Measurements from ENCODE around the gene TAS1R3.

Gene TAS1R3

DNA sequence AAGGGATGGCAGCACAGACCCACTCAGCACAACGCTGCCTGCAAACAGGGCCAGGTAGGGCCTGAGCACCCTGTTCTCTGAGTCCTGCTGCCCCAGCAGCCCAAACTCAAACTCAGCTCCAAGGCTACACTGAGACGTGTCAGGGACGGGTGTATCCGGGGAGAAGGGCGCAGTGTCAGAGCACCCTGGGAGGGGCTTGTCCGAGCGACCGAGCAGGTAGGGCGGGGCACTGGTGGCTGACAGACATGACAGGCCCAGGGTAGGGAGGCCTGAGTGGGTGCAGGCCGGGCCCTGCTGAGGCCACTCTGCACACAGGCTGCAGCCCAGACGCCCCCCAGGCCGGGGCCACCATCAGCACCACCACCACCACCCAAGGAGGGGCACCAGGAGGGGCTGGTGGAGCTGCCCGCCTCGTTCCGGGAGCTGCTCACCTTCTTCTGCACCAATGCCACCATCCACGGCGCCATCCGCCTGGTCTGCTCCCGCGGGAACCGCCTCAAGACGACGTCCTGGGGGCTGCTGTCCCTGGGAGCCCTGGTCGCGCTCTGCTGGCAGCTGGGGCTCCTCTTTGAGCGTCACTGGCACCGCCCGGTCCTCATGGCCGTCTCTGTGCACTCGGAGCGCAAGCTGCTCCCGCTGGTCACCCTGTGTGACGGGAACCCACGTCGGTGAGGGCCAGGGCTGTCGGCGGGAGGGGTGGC, 45.3 kb upstream of the TAS1R3 start:
- H3K27ac ChIP-seq (replicated peaks) = no peak overlapping the region
- no peak for DNase-seq (ENCODE audit: low read depth in 1 of 2, low spot score in 1 of 2)
- TF ChIP-seq GABPA (IDR thresholded peaks at IDR 0.05; ENCODE audit: low read depth) (no peak), SPI1 (IDR thresholded peaks at IDR 0.05; ENCODE audit: borderline replicate concordance, low read depth) (no peak), POLR2AphosphoS5 (IDR thresholded peaks at IDR 0.05; ENCODE audit: low read depth) (no peak)
- TF ChIP-seq, protein P1, sequence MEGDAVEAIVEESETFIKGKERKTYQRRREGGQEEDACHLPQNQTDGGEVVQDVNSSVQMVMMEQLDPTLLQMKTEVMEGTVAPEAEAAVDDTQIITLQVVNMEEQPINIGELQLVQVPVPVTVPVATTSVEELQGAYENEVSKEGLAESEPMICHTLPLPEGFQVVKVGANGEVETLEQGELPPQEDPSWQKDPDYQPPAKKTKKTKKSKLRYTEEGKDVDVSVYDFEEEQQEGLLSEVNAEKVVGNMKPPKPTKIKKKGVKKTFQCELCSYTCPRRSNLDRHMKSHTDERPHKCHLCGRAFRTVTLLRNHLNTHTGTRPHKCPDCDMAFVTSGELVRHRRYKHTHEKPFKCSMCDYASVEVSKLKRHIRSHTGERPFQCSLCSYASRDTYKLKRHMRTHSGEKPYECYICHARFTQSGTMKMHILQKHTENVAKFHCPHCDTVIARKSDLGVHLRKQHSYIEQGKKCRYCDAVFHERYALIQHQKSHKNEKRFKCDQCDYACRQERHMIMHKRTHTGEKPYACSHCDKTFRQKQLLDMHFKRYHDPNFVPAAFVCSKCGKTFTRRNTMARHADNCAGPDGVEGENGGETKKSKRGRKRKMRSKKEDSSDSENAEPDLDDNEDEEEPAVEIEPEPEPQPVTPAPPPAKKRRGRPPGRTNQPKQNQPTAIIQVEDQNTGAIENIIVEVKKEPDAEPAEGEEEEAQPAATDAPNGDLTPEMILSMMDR (IDR thresholded peaks at IDR 0.05; ENCODE audit: insufficient read depth, low read length) = no peak
- TF ChIP-seq, protein P2, sequence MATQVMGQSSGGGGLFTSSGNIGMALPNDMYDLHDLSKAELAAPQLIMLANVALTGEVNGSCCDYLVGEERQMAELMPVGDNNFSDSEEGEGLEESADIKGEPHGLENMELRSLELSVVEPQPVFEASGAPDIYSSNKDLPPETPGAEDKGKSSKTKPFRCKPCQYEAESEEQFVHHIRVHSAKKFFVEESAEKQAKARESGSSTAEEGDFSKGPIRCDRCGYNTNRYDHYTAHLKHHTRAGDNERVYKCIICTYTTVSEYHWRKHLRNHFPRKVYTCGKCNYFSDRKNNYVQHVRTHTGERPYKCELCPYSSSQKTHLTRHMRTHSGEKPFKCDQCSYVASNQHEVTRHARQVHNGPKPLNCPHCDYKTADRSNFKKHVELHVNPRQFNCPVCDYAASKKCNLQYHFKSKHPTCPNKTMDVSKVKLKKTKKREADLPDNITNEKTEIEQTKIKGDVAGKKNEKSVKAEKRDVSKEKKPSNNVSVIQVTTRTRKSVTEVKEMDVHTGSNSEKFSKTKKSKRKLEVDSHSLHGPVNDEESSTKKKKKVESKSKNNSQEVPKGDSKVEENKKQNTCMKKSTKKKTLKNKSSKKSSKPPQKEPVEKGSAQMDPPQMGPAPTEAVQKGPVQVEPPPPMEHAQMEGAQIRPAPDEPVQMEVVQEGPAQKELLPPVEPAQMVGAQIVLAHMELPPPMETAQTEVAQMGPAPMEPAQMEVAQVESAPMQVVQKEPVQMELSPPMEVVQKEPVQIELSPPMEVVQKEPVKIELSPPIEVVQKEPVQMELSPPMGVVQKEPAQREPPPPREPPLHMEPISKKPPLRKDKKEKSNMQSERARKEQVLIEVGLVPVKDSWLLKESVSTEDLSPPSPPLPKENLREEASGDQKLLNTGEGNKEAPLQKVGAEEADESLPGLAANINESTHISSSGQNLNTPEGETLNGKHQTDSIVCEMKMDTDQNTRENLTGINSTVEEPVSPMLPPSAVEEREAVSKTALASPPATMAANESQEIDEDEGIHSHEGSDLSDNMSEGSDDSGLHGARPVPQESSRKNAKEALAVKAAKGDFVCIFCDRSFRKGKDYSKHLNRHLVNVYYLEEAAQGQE (IDR thresholded peaks at IDR 0.05; ENCODE audit: insufficient replicate concordance, low read depth) = no peak
- H3K27me3 ChIP-seq (ENCODE audit: insufficient read depth, poor library complexity, severe bottlenecking) = no peaks in the 10 kb centered on the region
- H3K4me3 ChIP-seq (replicated peaks; ENCODE audit: insufficient read depth, low read length) = no peak overlapping the region

DNA sequence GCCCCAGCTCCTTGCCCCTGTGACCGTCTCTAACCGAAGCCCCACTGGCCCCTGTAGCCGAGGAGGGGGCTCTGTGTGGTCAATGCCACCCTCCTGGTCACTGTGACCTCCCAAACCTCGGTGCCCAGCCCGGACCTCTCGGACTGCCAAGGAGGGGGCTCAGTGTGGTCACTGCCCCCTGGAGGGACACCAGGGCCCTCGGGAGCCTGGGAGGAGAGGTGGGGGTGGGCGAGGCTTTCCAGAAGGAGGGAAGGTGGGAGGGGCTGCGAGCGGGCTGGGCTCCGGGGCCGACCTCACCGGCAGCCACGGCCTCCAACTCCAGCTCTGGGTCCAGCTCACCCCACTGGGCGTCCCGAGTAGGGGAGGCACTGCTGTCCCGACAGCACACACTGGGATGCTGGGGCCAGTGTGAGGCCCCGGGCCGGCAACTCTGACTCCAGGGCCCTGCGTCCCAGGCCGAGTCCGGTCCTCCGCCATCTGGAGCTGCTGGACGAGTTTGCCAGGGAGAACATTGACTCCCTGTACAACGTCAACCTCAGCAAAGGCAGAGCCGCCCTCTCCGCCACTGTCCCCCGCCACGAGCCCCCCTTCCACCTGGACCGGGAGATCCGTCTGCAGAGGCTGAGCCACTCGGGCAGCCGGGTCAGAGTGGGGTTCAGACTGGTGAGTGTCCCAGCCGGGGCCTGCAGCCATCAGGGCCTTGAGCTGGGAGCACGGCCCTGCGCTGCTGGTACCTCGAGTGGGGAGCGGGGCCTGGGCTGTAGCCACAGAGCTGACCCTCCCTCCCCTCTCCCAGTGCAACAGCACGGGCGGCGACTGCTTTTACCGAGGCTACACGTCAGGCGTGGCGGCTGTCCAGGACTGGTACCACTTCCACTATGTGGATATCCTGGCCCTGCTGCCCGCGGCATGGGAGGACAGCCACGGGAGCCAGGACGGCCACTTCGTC, 44.5 kb upstream of the TAS1R3 start:
- H3K27ac ChIP-seq (replicated peaks) = no peak overlapping the region
- no peak for DNase-seq (ENCODE audit: low read depth in 1 of 2, low spot score in 1 of 2)
- no peaks in the 10 kb centered on the region for H3K27me3 ChIP-seq (ENCODE audit: insufficient read depth, poor library complexity, severe bottlenecking)
- TF ChIP-seq POLR2AphosphoS5 (IDR thresholded peaks at IDR 0.05; ENCODE audit: low read depth) (no peak), GABPA (IDR thresholded peaks at IDR 0.05; ENCODE audit: low read depth) (no peak), SPI1 (IDR thresholded peaks at IDR 0.05; ENCODE audit: borderline replicate concordance, low read depth) (no peak)
- TF ChIP-seq, protein P2 (IDR thresholded peaks at IDR 0.05; ENCODE audit: insufficient replicate concordance, low read depth) = no peak
- TF ChIP-seq, protein P1 (IDR thresholded peaks at IDR 0.05; ENCODE audit: insufficient read depth, low read length) = no peak
- H3K4me3 ChIP-seq (replicated peaks; ENCODE audit: insufficient read depth, low read length) = no peak overlapping the region

DNA sequence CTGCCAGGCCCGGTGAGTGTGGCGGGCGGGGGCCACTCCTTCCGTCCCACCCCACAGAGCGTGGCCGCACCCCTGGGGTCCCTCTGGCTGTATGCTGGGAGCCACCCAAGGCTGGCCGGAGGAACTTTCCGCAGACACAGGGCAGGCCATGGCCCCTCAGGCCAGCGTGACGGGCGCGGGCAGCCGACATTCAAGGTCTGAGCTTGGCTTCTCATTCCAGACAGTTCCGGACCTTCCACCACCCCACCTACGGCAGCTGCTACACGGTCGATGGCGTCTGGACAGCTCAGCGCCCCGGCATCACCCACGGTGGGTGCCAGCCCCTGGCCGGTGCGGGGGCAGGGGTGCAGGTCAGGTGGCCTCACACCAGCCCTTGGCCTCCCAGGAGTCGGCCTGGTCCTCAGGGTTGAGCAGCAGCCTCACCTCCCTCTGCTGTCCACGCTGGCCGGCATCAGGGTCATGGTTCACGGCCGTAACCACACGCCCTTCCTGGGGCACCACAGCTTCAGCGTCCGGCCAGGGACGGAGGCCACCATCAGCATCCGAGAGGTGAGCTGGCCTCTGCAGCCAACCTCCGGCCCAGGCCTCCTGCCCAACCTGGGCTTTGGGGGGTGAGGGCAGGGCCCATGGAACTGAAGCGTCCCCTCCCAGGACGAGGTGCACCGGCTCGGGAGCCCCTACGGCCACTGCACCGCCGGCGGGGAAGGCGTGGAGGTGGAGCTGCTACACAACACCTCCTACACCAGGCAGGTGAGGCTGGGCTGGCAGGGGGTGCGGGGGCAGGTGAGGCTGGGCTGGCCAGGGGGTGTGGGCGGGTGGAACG, 43.6 kb upstream of the TAS1R3 start:
- H3K27ac ChIP-seq (replicated peaks) = no peak overlapping the region
- no peak for TF ChIP-seq GABPA (IDR thresholded peaks at IDR 0.05; ENCODE audit: low read depth)
- TF ChIP-seq, protein P1 (IDR thresholded peaks at IDR 0.05; ENCODE audit: insufficient read depth, low read length) = no peak
- no peak for TF ChIP-seq SPI1 (IDR thresholded peaks at IDR 0.05; ENCODE audit: borderline replicate concordance, low read depth)
- TF ChIP-seq, protein P2 (IDR thresholded peaks at IDR 0.05; ENCODE audit: insufficient replicate concordance, low read depth) = no peak
- TF ChIP-seq POLR2AphosphoS5 (IDR thresholded peaks at IDR 0.05; ENCODE audit: low read depth) = no peak
- no peak for DNase-seq (ENCODE audit: low read depth in 1 of 2, low spot score in 1 of 2)
- H3K4me3 ChIP-seq (replicated peaks; ENCODE audit: insufficient read depth, low read length) = no peak overlapping the region
- H3K27me3 ChIP-seq (ENCODE audit: insufficient read depth, poor library complexity, severe bottlenecking) = no peaks in the 10 kb centered on the region

Measured in HL-60 (cell line).